Keratinocyte (primary cell): ENCODE data around the gene TAF4B. TPM values are rescaled to one million over a fixed set of nuclear protein-coding genes. Genes with fewer than 3 reads are reported as not detected.
A peak's percentile ranks its signal among the peaks of the same experiment; 100 is the strongest.

Source experiments
- DNase-seq: peaks from one replicate; pipeline ENCODE4 v3.0.0-alpha.2; 2011; ENCODE audit warnings: low read depth, missing footprints, low spot score
- FAIRE-seq: peaks from 2 replicates; lab custom pipeline; 2011; peaks lifted over from hg19 to GRCh38; lab: Jason Lieb, UNC
- H2AFZ ChIP-seq: 2 replicates; pipeline ENCODE4 v1.6.0; 2012; ENCODE audit warnings: low read length, control low read depth, inconsistent platforms; ENCODE audit not compliant: control insufficient read depth
- H3K27ac ChIP-seq: 2 replicates; pipeline ENCODE4 v1.5.1; 2011; ENCODE audit warnings: low read length; ENCODE audit not compliant: control insufficient read depth, insufficient read depth
- H3K27me3 ChIP-seq: 3 replicates; pipeline ENCODE4 v1.6.0; 2011; ENCODE audit warnings: low read length; ENCODE audit not compliant: control insufficient read depth, insufficient read depth; ENCODE audit errors: extremely low read depth
- H3K36me3 ChIP-seq, 2 experiments: 2 replicates in 1 of 2; 3 replicates in 1 of 2; pipeline ENCODE4 v1.5.1; 2011; ENCODE audit warnings: low read length in 2 of 2, mild to moderate bottlenecking in 1 of 2; ENCODE audit not compliant: control insufficient read depth in 2 of 2, insufficient read depth in 2 of 2; ENCODE audit errors: extremely low read depth in 1 of 2
- H3K4me1 ChIP-seq: 3 replicates; pipeline ENCODE4 v1.5.1; 2011; ENCODE audit warnings: low read length; ENCODE audit not compliant: control insufficient read depth, insufficient read depth; ENCODE audit errors: extremely low read depth
- H3K4me2 ChIP-seq: 3 replicates; pipeline ENCODE4 v1.6.0; 2011; ENCODE audit warnings: low read depth, low read length; ENCODE audit not compliant: control insufficient read depth, insufficient read depth; ENCODE audit errors: extremely low read depth
- H3K4me3 ChIP-seq, 3 experiments: fragments of 200-600 bp in 1 of 3; sonication (generic) in 1 of 3; 2 replicates in 2 of 3; 3 replicates in 1 of 3; pipeline ENCODE4 v1.5.1; 2011 to 2016; ENCODE audit warnings: low read length in 3 of 3, mild to moderate bottlenecking in 3 of 3, control low read depth in 2 of 3, inconsistent platforms in 1 of 3, low read depth in 1 of 3, mixed read lengths in 1 of 3, mixed run types in 1 of 3, moderate library complexity in 1 of 3; ENCODE audit not compliant: control insufficient read depth in 2 of 3, insufficient read depth in 2 of 3; ENCODE audit errors: extremely low read depth in 1 of 3
- H3K79me2 ChIP-seq: 2 replicates; pipeline ENCODE4 v1.6.0; 2012; ENCODE audit warnings: low read length; ENCODE audit not compliant: control insufficient read depth, insufficient read depth
- H3K9ac ChIP-seq: 3 replicates; pipeline ENCODE4 v1.6.0; 2011; ENCODE audit warnings: low read length; ENCODE audit not compliant: control insufficient read depth, insufficient read depth; ENCODE audit errors: extremely low read depth
- H3K9me1 ChIP-seq: 3 replicates; pipeline ENCODE4 v1.6.0; 2011; ENCODE audit warnings: low read length; ENCODE audit not compliant: control insufficient read depth, insufficient read depth; ENCODE audit errors: extremely low read depth
- H3K9me3 ChIP-seq: 2 replicates; pipeline ENCODE4 v1.5.1; 2012; ENCODE audit warnings: low read depth, low read length; ENCODE audit not compliant: control insufficient read depth
- H4K20me1 ChIP-seq: 3 replicates; pipeline ENCODE4 v1.6.0; 2011; ENCODE audit warnings: low read length; ENCODE audit not compliant: control insufficient read depth, insufficient read depth; ENCODE audit errors: extremely low read depth
- EZH2 ChIP-seq: IDR thresholded peaks from one replicate; pipeline ENCODE4 v1.6.1; 2012; ENCODE audit warnings: inconsistent platforms, mild to moderate bottlenecking, low read length, moderate library complexity
- dilution Hi-C: fragments of 300-500 bp; cut with MboI; formaldehyde crosslinking; loops from one replicate; pipeline ENCODE4 v1.7.0; 2020; ENCODE audit warnings: low sequenced_read_pairs; ENCODE audit not compliant: extremely low pct_ligation_motif_present
- polyA plus RNA-seq, 5 experiments: library from polyadenylated mRNA; depleted of rRNA in 3 of 5; stranded (reverse) in 3 of 5; stranded (forward) in 1 of 5; unstranded in 1 of 5; fragments of >200 nt; gene quantifications; 1 replicate in 1 of 5; 2 replicates in 3 of 5; 3 replicates in 1 of 5; pipeline versions ENCODE4 v1.2.1 to v1.2.3, GENCODE V29; 2011 to 2012; ENCODE audit warnings: missing spikeins in 2 of 5, low read depth in 1 of 5, low replicate concordance in 1 of 5
- TF ChIP-seq, protein P1 (sequence below), 3 experiments: IDR thresholded peaks in 1 of 3; conservative IDR thresholded peaks in 1 of 3; optimal IDR thresholded peaks in 1 of 3; 2 replicates in 2 of 3; 3 replicates in 1 of 3; pipeline versions ENCODE3 to v1.5.1; 2011; ENCODE audit warnings: low read length in 3 of 3, mild to moderate bottlenecking in 3 of 3, moderate library complexity in 2 of 3, control low read depth in 1 of 3, inconsistent platforms in 1 of 3; ENCODE audit not compliant: insufficient read depth in 2 of 3; ENCODE audit errors: extremely low read depth in 1 of 3

TAF4B gene
- polyA plus RNA-seq, 1 donor (not counting 4 experiments of a cell fraction or from before 2014, with no cell fraction given): 5.9 TPM

DNA sequence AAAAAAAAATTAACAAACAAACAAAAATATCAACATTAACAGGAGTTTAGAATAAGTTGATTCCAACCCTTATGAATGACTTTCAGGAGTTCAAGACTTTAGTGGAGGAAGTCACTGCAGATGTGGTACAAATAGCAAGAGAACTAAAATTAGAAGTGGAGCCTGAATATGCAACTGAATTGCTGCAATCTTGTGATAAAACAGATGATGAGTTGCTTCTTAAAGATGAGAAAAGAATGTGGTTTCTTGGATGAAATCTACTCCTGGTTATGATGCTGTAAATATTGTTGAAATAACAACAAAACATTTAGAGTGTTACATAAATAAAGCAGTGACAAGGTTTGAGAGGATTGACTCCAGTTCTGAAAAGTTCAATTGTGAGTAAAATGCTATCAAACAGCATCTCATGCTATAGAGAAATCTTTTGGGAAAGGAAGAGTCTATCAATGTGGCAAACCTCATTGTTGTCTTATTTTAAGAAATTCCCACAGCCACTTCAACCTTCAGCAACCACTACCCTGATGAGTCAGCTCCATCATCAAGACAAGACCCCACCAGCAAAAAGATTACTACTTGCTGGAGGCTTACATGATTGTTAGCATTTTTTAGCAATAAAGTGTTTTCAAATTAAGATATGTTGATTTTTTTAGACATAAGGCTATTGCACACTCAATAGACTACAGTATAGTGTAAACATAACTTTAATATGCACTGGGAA lies 42.7 kb upstream of the TAF4B start:
- Histone ChIP-seq H3K27ac (no peak overlapping the region), H3K9me3 (no peaks in the 10 kb centered on the region), H3K4me3 (no peak overlapping the region), H3K79me2 (no peaks in the 10 kb centered on the region), H3K9me1 (no peaks in the 10 kb centered on the region), H3K4me2 (no peak overlapping the region), H4K20me1 (no peaks in the 10 kb centered on the region), H3K4me1 (no peaks in the 10 kb centered on the region), H3K27me3 (no peaks in the 10 kb centered on the region), H3K36me3 (no peaks in the 10 kb centered on the region), H3K9ac (no peak overlapping the region), H2AFZ (no peak overlapping the region)
- TF ChIP-seq, protein P1, sequence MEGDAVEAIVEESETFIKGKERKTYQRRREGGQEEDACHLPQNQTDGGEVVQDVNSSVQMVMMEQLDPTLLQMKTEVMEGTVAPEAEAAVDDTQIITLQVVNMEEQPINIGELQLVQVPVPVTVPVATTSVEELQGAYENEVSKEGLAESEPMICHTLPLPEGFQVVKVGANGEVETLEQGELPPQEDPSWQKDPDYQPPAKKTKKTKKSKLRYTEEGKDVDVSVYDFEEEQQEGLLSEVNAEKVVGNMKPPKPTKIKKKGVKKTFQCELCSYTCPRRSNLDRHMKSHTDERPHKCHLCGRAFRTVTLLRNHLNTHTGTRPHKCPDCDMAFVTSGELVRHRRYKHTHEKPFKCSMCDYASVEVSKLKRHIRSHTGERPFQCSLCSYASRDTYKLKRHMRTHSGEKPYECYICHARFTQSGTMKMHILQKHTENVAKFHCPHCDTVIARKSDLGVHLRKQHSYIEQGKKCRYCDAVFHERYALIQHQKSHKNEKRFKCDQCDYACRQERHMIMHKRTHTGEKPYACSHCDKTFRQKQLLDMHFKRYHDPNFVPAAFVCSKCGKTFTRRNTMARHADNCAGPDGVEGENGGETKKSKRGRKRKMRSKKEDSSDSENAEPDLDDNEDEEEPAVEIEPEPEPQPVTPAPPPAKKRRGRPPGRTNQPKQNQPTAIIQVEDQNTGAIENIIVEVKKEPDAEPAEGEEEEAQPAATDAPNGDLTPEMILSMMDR (optimal IDR thresholded peaks at IDR 0.05 in 1 of 3, IDR thresholded peaks at IDR 0.05 in 1 of 3, conservative IDR thresholded peaks at IDR 0.05 in 1 of 3; ENCODE audit: extremely low read depth in 1 of 3, insufficient read depth in 2 of 3, low read length in 3 of 3): no peak
- no peak for TF ChIP-seq EZH2
- DNase-seq (no peak), FAIRE-seq (no peak)
- dilution Hi-C loops: no loop called here

DNA sequence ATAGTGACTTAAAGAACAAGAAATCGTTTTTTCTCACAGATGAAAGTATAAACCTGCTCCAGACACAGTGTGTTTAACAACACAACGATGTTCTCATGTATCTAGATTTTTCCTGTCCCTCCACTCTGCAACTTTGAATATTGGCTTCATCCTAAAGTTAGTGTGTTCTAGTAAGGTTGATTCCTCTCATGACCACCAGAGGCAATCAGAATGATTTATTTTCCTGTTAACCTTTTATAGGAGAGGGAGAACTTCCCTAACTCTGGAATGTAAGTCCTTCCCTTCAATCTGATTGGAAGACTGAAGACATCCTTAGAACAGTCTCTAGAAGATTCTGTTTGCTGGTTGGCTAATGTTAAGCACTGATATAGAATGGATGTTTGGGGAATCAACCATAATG lies 41.0 kb upstream of the TAF4B start:
- no peak overlapping the region for H3K9ac ChIP-seq
- no peaks in the 10 kb centered on the region for H3K9me1 ChIP-seq
- no peaks in the 10 kb centered on the region for H3K27me3 ChIP-seq
- no peak overlapping the region for H3K4me3 ChIP-seq
- no peak for FAIRE-seq
- DNase-seq: no peak
- dilution Hi-C loops: no loop called here
- no peaks in the 10 kb centered on the region for H3K79me2 ChIP-seq
- H4K20me1 ChIP-seq: no peaks in the 10 kb centered on the region
- no peak overlapping the region for H3K4me2 ChIP-seq
- H3K36me3 ChIP-seq: no peaks in the 10 kb centered on the region
- H3K27ac ChIP-seq: no peak overlapping the region
- no peaks in the 10 kb centered on the region for H3K9me3 ChIP-seq
- no peak overlapping the region for H2AFZ ChIP-seq
- no peaks in the 10 kb centered on the region for H3K4me1 ChIP-seq
- TF ChIP-seq EZH2: no peak
- TF ChIP-seq, protein P1 (optimal IDR thresholded peaks at IDR 0.05 in 1 of 3, IDR thresholded peaks at IDR 0.05 in 1 of 3, conservative IDR thresholded peaks at IDR 0.05 in 1 of 3; ENCODE audit: extremely low read depth in 1 of 3, insufficient read depth in 2 of 3, low read length in 3 of 3): peak in 1 of 3 experiments; percentile 16
